Forelimb muscle (tissue), 1 donor: ENCODE measurements around the gene DPP6. TPM values are rescaled to one million over a fixed set of nuclear protein-coding genes. Genes with fewer than 3 reads are reported as not detected.

Experiments used
- DNase-seq: peaks from one replicate; pipeline ENCODE4 v3.0.0-alpha.2; 2013; ENCODE audit warnings: low read depth
- polyA plus RNA-seq: library from polyadenylated mRNA; unstranded; fragments of 120-200 nt; gene quantifications from one replicate; pipeline ENCODE4 v1.2.1, GENCODE V29; 2013; ENCODE audit not compliant: insufficient read length

Gene DPP6
- polyA plus RNA-seq, 1 donor = 3.2 TPM

- DNase-seq = no peak
Observed at GRCh38 chr7:154769001-154769400, 716.8 kb downstream of the DPP6 start.

GRCh38 chr7:154769527-154769926 lies 717.3 kb downstream of the DPP6 start:
- DNase-seq = no peak

- DNase-seq = no peak
Observed at GRCh38 chr7:154770361-154770760, 718.2 kb downstream of the DPP6 start.

GRCh38 chr7:154770962-154771361 lies 718.8 kb downstream of the DPP6 start:
- no peak for DNase-seq

- DNase-seq = no peak
Observed at GRCh38 chr7:154774303-154774969, 722.2 kb downstream of the DPP6 start.

- no peak for DNase-seq
Observed at GRCh38 chr7:154775681-154776080, 723.5 kb downstream of the DPP6 start.

- DNase-seq = no peak
Observed at GRCh38 chr7:154776350-154776749, 724.2 kb downstream of the DPP6 start.

GRCh38 chr7:154777023-154777422 lies 724.8 kb downstream of the DPP6 start:
- no peak for DNase-seq

GRCh38 chr7:154777489-154777888 lies 725.3 kb downstream of the DPP6 start:
- DNase-seq = no peak

GRCh38 chr7:154777908-154778307 lies 725.7 kb downstream of the DPP6 start:
- DNase-seq = no peak

GRCh38 chr7:154781369-154782303 lies 729.4 kb downstream of the DPP6 start:
- DNase-seq = no peak

GRCh38 chr7:154783281-154783909 lies 731.2 kb downstream of the DPP6 start:
- DNase-seq = no peak

- DNase-seq = no peak
Observed at GRCh38 chr7:154785898-154786297, 733.7 kb downstream of the DPP6 start.

GRCh38 chr7:154789404-154789803 lies 737.2 kb downstream of the DPP6 start:
- DNase-seq = no peak

- no peak for DNase-seq
Observed at GRCh38 chr7:154791611-154792010, 739.4 kb downstream of the DPP6 start.

- no peak for DNase-seq
Observed at GRCh38 chr7:154792436-154793055, 740.3 kb downstream of the DPP6 start.

GRCh38 chr7:154794147-154794780 lies 742.1 kb downstream of the DPP6 start:
- DNase-seq = no peak

- DNase-seq = no peak
Observed at GRCh38 chr7:154795014-154795413, 742.8 kb downstream of the DPP6 start.

GRCh38 chr7:154795437-154795836 lies 743.2 kb downstream of the DPP6 start:
- DNase-seq = no peak

GRCh38 chr7:154804449-154804848 lies 752.3 kb downstream of the DPP6 start:
- no peak for DNase-seq

- no peak for DNase-seq
Observed at GRCh38 chr7:154812027-154812426, 759.8 kb downstream of the DPP6 start.
